ENCODE data around the gene LRP2BP.

Gene LRP2BP

GRCh38 chr4:185390941-185391340, 4.8 kb downstream of the LRP2BP start:
- H3K36me3 ChIP-seq (replicated peaks): no peaks in the 10 kb centered on the region
- in situ Hi-C loops (cut with HindIII; ENCODE audit: low pct_ligation_motif_present, low sequenced_read_pairs): no loop called here
- no peaks in the 10 kb centered on the region for H3K27me3 ChIP-seq (replicated peaks)
- TF ChIP-seq CTCF (IDR thresholded peaks at IDR 0.05; ENCODE audit: low read depth, low read length, missing control alignments): no peak
- no peak for DNase-seq
- H3K27ac ChIP-seq: no peak overlapping the region
- no peak overlapping the region for H3K4me3 ChIP-seq (ENCODE audit: low read depth, low read length)

- no peak for DNase-seq
- Histone ChIP-seq H3K27me3 (replicated peaks) (no peaks in the 10 kb centered on the region), H3K36me3 (replicated peaks) (no peaks in the 10 kb centered on the region), H3K4me3 (ENCODE audit: low read depth, low read length) (no peak overlapping the region), H3K27ac (no peak overlapping the region)
- no peak for TF ChIP-seq CTCF (IDR thresholded peaks at IDR 0.05; ENCODE audit: low read depth, low read length, missing control alignments)
- in situ Hi-C loops (cut with HindIII; ENCODE audit: low pct_ligation_motif_present, low sequenced_read_pairs): no loop called here
Measured at GRCh38 chr4:185387957-185388356, 7.8 kb downstream of the LRP2BP start.

GRCh38 chr4:185384930-185385331, 10.8 kb downstream of the LRP2BP start:
- Histone ChIP-seq H3K4me3 (ENCODE audit: low read depth, low read length) (no peak overlapping the region), H3K27me3 (replicated peaks) (no peaks in the 10 kb centered on the region), H3K27ac (no peak overlapping the region), H3K36me3 (replicated peaks) (no peaks in the 10 kb centered on the region)
- in situ Hi-C loops (cut with HindIII; ENCODE audit: low pct_ligation_motif_present, low sequenced_read_pairs): no loop called here
- no peak for DNase-seq
- TF ChIP-seq CTCF (IDR thresholded peaks at IDR 0.05; ENCODE audit: low read depth, low read length, missing control alignments): no peak

GRCh38 chr4:185384061-185384460, 11.7 kb downstream of the LRP2BP start:
- DNase-seq: no peak
- H3K4me3 ChIP-seq (ENCODE audit: low read depth, low read length): no peak overlapping the region
- no peaks in the 10 kb centered on the region for H3K36me3 ChIP-seq (replicated peaks)
- H3K27me3 ChIP-seq (replicated peaks): no peaks in the 10 kb centered on the region
- in situ Hi-C loops (cut with HindIII; ENCODE audit: low pct_ligation_motif_present, low sequenced_read_pairs): no loop called here
- no peak for TF ChIP-seq CTCF (IDR thresholded peaks at IDR 0.05; ENCODE audit: low read depth, low read length, missing control alignments)
- no peak overlapping the region for H3K27ac ChIP-seq

GRCh38 chr4:185383451-185383850, 12.3 kb downstream of the LRP2BP start:
- no peak for TF ChIP-seq CTCF (IDR thresholded peaks at IDR 0.05; ENCODE audit: low read depth, low read length, missing control alignments)
- no peaks in the 10 kb centered on the region for H3K27me3 ChIP-seq (replicated peaks)
- H3K27ac ChIP-seq: no peak overlapping the region
- H3K4me3 ChIP-seq (ENCODE audit: low read depth, low read length): no peak overlapping the region
- DNase-seq: no peak
- no peaks in the 10 kb centered on the region for H3K36me3 ChIP-seq (replicated peaks)
- in situ Hi-C loops (cut with HindIII; ENCODE audit: low pct_ligation_motif_present, low sequenced_read_pairs): no loop called here

- Histone ChIP-seq H3K27me3 (replicated peaks) (no peaks in the 10 kb centered on the region), H3K36me3 (replicated peaks) (no peaks in the 10 kb centered on the region), H3K4me3 (ENCODE audit: low read depth, low read length) (no peak overlapping the region), H3K27ac (no peak overlapping the region)
- no peak for TF ChIP-seq CTCF (IDR thresholded peaks at IDR 0.05; ENCODE audit: low read depth, low read length, missing control alignments)
- no peak for DNase-seq
- in situ Hi-C loops (cut with HindIII; ENCODE audit: low pct_ligation_motif_present, low sequenced_read_pairs): no loop called here
Measured at GRCh38 chr4:185382754-185383153, 13.0 kb downstream of the LRP2BP start.
